Measurements from ENCODE around the gene ATP2A1.
"Not testable (repeated sequence)": the region's sequence is repeated elsewhere in the genome, so short reads cannot be mapped to it uniquely, and the experiment has no call there.

ATP2A1 gene

GRCh38 chr16:28925386-28926228 lies 47.3 kb downstream of the ATP2A1 start:
- Mint-ChIP-seq H3K4me3 (peak overlapping the region; percentile 95), H3K9me3 (no peaks in the 10 kb centered on the region), H3K4me1 (peaks cover 37% of the 10 kb centered on the region), H3K27ac (peak overlapping the region; percentile 98), H3K36me3 (peaks cover 58% of the 10 kb centered on the region)
- DNase-seq (ENCODE audit: low spot score in 2 of 2) (peak in 1 of 2 donors; percentile 93), ATAC-seq (peak; percentile 85)

GRCh38 chr16:28926284-28926683 lies 48.0 kb downstream of the ATP2A1 start:
- not testable (repeated sequence) for ATAC-seq; H3K9me3 Mint-ChIP-seq; DNase-seq (ENCODE audit: low spot score in 2 of 2)
- Mint-ChIP-seq H3K27ac (peak overlapping the region; percentile 98), H3K4me3 (peak overlapping the region; percentile 95), H3K36me3 (peaks cover 51% of the 10 kb centered on the region), H3K4me1 (peaks cover 39% of the 10 kb centered on the region)

GRCh38 chr16:28927815-28928214 lies 49.5 kb downstream of the ATP2A1 start:
- Mint-ChIP-seq H3K36me3 (peaks cover 36% of the 10 kb centered on the region), H3K4me3 (no peak overlapping the region), H3K9me3 (no peaks in the 10 kb centered on the region), H3K4me1 (peaks cover 37% of the 10 kb centered on the region), H3K27ac (no peak overlapping the region)
- no peak for DNase-seq (ENCODE audit: low spot score in 2 of 2)
- no peak for ATAC-seq

GRCh38 chr16:28930203-28930602 lies 51.9 kb downstream of the ATP2A1 start:
- H3K27ac Mint-ChIP-seq, result peak overlapping the region; percentile 96
- H3K9me3 Mint-ChIP-seq, result no peaks in the 10 kb centered on the region
- ATAC-seq (no peak), DNase-seq (ENCODE audit: low spot score in 2 of 2) (no peak)
- peaks cover 12% of the 10 kb centered on the region for H3K36me3 Mint-ChIP-seq
- no peak overlapping the region for H3K4me3 Mint-ChIP-seq
- peaks cover 24% of the 10 kb centered on the region for H3K4me1 Mint-ChIP-seq

- DNase-seq (ENCODE audit: low spot score in 2 of 2), result no peak
- Mint-ChIP-seq H3K4me3 (peak overlapping the region; percentile 33), H3K27ac (peak overlapping the region; percentile 96), H3K36me3 (peaks cover 8% of the 10 kb centered on the region), H3K4me1 (peaks cover 28% of the 10 kb centered on the region), H3K9me3 (no peaks in the 10 kb centered on the region)
- ATAC-seq, result peak; percentile 54
These were observed 52.4 kb downstream of the ATP2A1 start for GRCh38 chr16:28930652-28931051.

GRCh38 chr16:28931801-28932225 lies 53.5 kb downstream of the ATP2A1 start, which contains the start of gene CD19:
Gene CD19, plus strand, starts transcription at chr16:28931971. Its CDS starts 30 bp downstream, at chr16:28932001.
- ATAC-seq, result no peak
- peak within 1 kb of the TSS; percentile 33 for H3K4me3 Mint-ChIP-seq
- DNase-seq (ENCODE audit: low spot score in 2 of 2), result no peak
- peaks cover 16% of the 10 kb centered on the region for H3K36me3 Mint-ChIP-seq
- peaks cover 32% of the 10 kb centered on the region for H3K4me1 Mint-ChIP-seq
- peak within 1 kb of the TSS; percentile 96 for H3K27ac Mint-ChIP-seq
- peaks cover 3% of the 10 kb centered on the region for H3K9me3 Mint-ChIP-seq

- DNase-seq (ENCODE audit: low spot score in 2 of 2) (no peak), ATAC-seq (no peak)
- peaks cover 19% of the 10 kb centered on the region for H3K36me3 Mint-ChIP-seq
- H3K9me3 Mint-ChIP-seq, result peaks cover 3% of the 10 kb centered on the region
- peaks cover 33% of the 10 kb centered on the region for H3K4me1 Mint-ChIP-seq
- peak overlapping the region; percentile 33 for H3K4me3 Mint-ChIP-seq
- H3K27ac Mint-ChIP-seq, result peak overlapping the region; percentile 96
These were observed 54.3 kb downstream of the ATP2A1 start for GRCh38 chr16:28932339-28933141.

GRCh38 chr16:28933171-28933570 lies 54.9 kb downstream of the ATP2A1 start:
- H3K27ac Mint-ChIP-seq, result peak overlapping the region; percentile 96

GRCh38 chr16:28935346-28935745 lies 57.1 kb downstream of the ATP2A1 start:
- H3K27ac Mint-ChIP-seq, result no peak overlapping the region
- H3K9me3 Mint-ChIP-seq, result peaks cover 3% of the 10 kb centered on the region
- DNase-seq (ENCODE audit: low spot score in 2 of 2) (no peak), ATAC-seq (no peak)
- peak overlapping the region; percentile 85 for H3K4me3 Mint-ChIP-seq
- H3K36me3 Mint-ChIP-seq, result peaks cover 23% of the 10 kb centered on the region
- peaks cover 31% of the 10 kb centered on the region for H3K4me1 Mint-ChIP-seq

More at GRCh38 chr16:28933171-28933570, 54.9 kb downstream of the ATP2A1 start:
- peaks cover 33% of the 10 kb centered on the region for H3K4me1 Mint-ChIP-seq
- peak overlapping the region; percentile 33 for H3K4me3 Mint-ChIP-seq
- peaks cover 3% of the 10 kb centered on the region for H3K9me3 Mint-ChIP-seq
- ATAC-seq, result no peak
- H3K36me3 Mint-ChIP-seq, result peaks cover 21% of the 10 kb centered on the region
- no peak for DNase-seq (ENCODE audit: low spot score in 2 of 2)

GRCh38 chr16:28935924-28936783 lies 57.9 kb downstream of the ATP2A1 start:
- ATAC-seq, result peak; percentile 95
- peaks cover 23% of the 10 kb centered on the region for H3K36me3 Mint-ChIP-seq
- peak overlapping the region; percentile 85 for H3K4me3 Mint-ChIP-seq
- peak; percentile 81 to 92 for DNase-seq (ENCODE audit: low spot score in 2 of 2)
- H3K9me3 Mint-ChIP-seq, result peaks cover 3% of the 10 kb centered on the region
- H3K4me1 Mint-ChIP-seq, result peaks cover 23% of the 10 kb centered on the region
- peak overlapping the region; percentile 70 for H3K27ac Mint-ChIP-seq

- peaks cover 23% of the 10 kb centered on the region for H3K36me3 Mint-ChIP-seq
- no peak for ATAC-seq
- H3K4me3 Mint-ChIP-seq, result peak overlapping the region; percentile 85
- peak overlapping the region; percentile 70 for H3K27ac Mint-ChIP-seq
- peaks cover 3% of the 10 kb centered on the region for H3K9me3 Mint-ChIP-seq
- DNase-seq (ENCODE audit: low spot score in 2 of 2), result no peak
- H3K4me1 Mint-ChIP-seq, result peaks cover 22% of the 10 kb centered on the region
These were observed 58.5 kb downstream of the ATP2A1 start for GRCh38 chr16:28936784-28937155.

- H3K4me1 Mint-ChIP-seq, result peaks cover 22% of the 10 kb centered on the region
- peak overlapping the region; percentile 36 for H3K27ac Mint-ChIP-seq
- peaks cover 3% of the 10 kb centered on the region for H3K9me3 Mint-ChIP-seq
- ATAC-seq, result no peak
- peak overlapping the region; percentile 85 for H3K4me3 Mint-ChIP-seq
- no peak for DNase-seq (ENCODE audit: low spot score in 2 of 2)
- peaks cover 23% of the 10 kb centered on the region for H3K36me3 Mint-ChIP-seq
These were observed 59.1 kb downstream of the ATP2A1 start for GRCh38 chr16:28937222-28937876.

- Mint-ChIP-seq H3K9me3 (peaks cover 3% of the 10 kb centered on the region), H3K4me3 (no peak overlapping the region), H3K27ac (peak overlapping the region; percentile 8), H3K36me3 (peaks cover 23% of the 10 kb centered on the region), H3K4me1 (peaks cover 25% of the 10 kb centered on the region)
- ATAC-seq, result no peak
- no peak for DNase-seq (ENCODE audit: low spot score in 2 of 2)
These were observed 60.4 kb downstream of the ATP2A1 start for GRCh38 chr16:28938721-28939120.

- H3K4me1 Mint-ChIP-seq, result peaks cover 24% of the 10 kb centered on the region
These were observed 61.5 kb downstream of the ATP2A1 start for GRCh38 chr16:28939825-28940224.

More at GRCh38 chr16:28939825-28940224, 61.5 kb downstream of the ATP2A1 start:
- H3K9me3 Mint-ChIP-seq; DNase-seq (ENCODE audit: low spot score in 2 of 2); H3K27ac Mint-ChIP-seq; H3K4me3 Mint-ChIP-seq; ATAC-seq: not testable (repeated sequence)
- peaks cover 23% of the 10 kb centered on the region for H3K36me3 Mint-ChIP-seq
